ENCODE measurements around the gene TTC34. TPM values are rescaled to one million over a fixed set of nuclear protein-coding genes. Genes with fewer than 3 reads are reported as not detected.
A peak's percentile ranks its signal among the peaks of the same experiment; 100 is the strongest.

TTC34 gene
- total and polyA plus RNA-seq, 2 donors from 2014 or later, result 0.15 to 2.4 TPM

DNA sequence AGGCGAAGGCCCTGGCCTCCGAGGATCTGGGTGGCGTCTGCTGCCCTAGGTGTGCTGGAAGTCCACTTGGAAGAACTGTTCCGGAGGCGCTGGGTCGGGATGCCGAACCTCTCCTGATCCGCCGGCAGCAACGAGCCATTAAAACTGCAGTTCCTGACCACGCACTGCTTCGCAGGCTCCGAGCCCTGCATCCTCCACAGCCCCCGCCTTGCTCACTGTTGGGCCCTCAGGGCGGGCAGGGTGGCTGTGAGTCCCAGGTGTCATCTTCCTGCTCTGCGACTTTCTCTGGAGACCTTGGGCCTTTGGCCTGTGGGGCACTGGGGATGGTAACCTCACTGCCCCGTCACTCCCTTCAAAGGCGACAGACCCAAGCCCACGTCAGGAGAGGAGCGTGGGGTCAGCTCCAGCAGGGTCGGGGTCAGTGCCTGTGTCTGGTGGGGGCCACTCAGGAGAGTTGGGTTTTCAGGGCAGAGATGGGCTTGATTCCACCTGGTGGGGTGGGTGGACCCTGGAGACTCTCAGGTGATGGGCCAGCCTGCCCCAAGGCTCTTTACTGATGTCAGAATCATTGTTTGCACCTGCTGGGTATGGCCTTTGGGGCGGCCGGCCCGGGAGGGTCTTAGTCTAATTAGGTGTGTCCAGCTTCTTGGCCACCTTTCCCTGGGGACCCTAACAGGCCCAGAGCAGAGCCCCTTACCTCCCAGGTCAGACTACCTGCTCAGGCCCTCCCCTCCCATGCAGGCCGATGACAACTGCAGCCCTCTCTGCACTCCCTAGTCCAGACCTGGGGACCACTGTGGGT lies 211.9 kb downstream of the TTC34 start:
- Histone ChIP-seq H3K4me3 (ENCODE audit: low read length in 3 of 3) (no peak overlapping the region), H3K4me1 (ENCODE audit: control insufficient read depth in 2 of 3, insufficient read depth in 2 of 3, low read depth in 1 of 3, low read length in 3 of 3) (peaks cover 0 to 12% (median 6%) of the 10 kb centered on the region in 3 donors), H3K9ac (ENCODE audit: low read length in 3 of 3) (no peak overlapping the region), H3K27ac (ENCODE audit: low read depth in 2 of 2, low read length in 2 of 2) (no peak overlapping the region), H3K9me3 (ENCODE audit: control insufficient read depth in 2 of 3, insufficient read depth in 1 of 3, low read length in 3 of 3) (no peaks in the 10 kb centered on the region), H3K27me3 (ENCODE audit: control insufficient read depth, insufficient read depth, low read length) (no peaks in the 10 kb centered on the region), H3K36me3 (ENCODE audit: control insufficient read depth in 2 of 3, insufficient read depth in 3 of 3, low read length in 3 of 3) (no peaks in the 10 kb centered on the region)
- FAIRE-seq (no peak), DNase-seq (peak in 2 of 5 donors; percentile 44 to 69)
- TF ChIP-seq, protein P1, sequence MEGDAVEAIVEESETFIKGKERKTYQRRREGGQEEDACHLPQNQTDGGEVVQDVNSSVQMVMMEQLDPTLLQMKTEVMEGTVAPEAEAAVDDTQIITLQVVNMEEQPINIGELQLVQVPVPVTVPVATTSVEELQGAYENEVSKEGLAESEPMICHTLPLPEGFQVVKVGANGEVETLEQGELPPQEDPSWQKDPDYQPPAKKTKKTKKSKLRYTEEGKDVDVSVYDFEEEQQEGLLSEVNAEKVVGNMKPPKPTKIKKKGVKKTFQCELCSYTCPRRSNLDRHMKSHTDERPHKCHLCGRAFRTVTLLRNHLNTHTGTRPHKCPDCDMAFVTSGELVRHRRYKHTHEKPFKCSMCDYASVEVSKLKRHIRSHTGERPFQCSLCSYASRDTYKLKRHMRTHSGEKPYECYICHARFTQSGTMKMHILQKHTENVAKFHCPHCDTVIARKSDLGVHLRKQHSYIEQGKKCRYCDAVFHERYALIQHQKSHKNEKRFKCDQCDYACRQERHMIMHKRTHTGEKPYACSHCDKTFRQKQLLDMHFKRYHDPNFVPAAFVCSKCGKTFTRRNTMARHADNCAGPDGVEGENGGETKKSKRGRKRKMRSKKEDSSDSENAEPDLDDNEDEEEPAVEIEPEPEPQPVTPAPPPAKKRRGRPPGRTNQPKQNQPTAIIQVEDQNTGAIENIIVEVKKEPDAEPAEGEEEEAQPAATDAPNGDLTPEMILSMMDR (IDR thresholded peaks at IDR 0.05; ENCODE audit: borderline replicate concordance, extremely low read depth, insufficient read depth), result no peak
- intact Hi-C loops (cut with DNase I), result no loop called here

GRCh38 chr1:2588661-2589430 lies 212.6 kb downstream of the TTC34 start:
- no peak overlapping the region for H3K4me3 ChIP-seq (ENCODE audit: low read length in 3 of 3)
- no peak for FAIRE-seq
- DNase-seq, result peak in 2 of 5 donors; percentile 58 to 80
- H3K27ac ChIP-seq (ENCODE audit: low read depth in 2 of 2, low read length in 2 of 2), result no peak overlapping the region
- no peaks in the 10 kb centered on the region for H3K9me3 ChIP-seq (ENCODE audit: control insufficient read depth in 2 of 3, insufficient read depth in 1 of 3, low read length in 3 of 3)
- H3K36me3 ChIP-seq (ENCODE audit: control insufficient read depth in 2 of 3, insufficient read depth in 3 of 3, low read length in 3 of 3), result no peaks in the 10 kb centered on the region
- TF ChIP-seq, protein P1 (IDR thresholded peaks at IDR 0.05; ENCODE audit: borderline replicate concordance, extremely low read depth, insufficient read depth), result no peak
- intact Hi-C loops (cut with DNase I), result no loop called here
- H3K9ac ChIP-seq (ENCODE audit: low read length in 3 of 3), result no peak overlapping the region
- H3K4me1 ChIP-seq (ENCODE audit: control insufficient read depth in 2 of 3, insufficient read depth in 2 of 3, low read depth in 1 of 3, low read length in 3 of 3), result peaks cover 3 to 15% (median 6%) of the 10 kb centered on the region in 3 donors
- H3K27me3 ChIP-seq (ENCODE audit: control insufficient read depth, insufficient read depth, low read length), result no peaks in the 10 kb centered on the region

DNA sequence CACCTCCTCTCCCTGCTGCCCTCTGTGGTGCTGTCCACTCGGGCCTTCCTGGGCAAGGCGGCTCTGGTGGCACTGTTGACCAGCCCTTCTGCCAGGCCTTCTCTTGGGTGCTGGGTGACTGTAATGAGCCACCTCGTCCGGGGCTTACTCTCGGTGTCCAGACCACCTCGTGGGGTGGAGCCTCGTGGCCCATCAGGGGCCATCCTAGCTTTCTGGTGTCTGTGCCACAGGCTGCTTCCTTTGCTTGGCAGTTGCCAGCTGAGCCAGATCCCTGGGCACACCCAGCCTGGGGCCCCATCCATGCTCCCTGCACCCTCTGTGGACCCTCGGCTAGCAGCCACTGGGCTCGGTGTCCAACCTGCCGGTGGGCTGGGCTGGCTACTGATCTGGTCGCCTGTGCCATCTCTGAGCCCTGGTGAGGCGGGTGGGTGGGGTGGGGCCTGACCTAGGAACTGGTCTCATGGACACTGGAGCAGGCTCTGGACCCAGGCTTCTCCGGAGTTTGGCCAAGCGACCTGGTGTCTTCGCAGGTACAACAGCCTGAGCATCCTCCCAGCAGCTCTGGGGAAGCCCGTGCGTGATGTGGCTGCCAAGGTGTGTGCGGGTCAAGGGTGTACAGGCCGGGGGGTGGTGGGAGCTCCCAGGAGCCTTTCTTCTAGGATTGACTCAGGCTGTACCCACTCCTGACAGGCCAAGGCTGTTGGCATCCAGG lies 213.5 kb downstream of the TTC34 start:
- TF ChIP-seq, protein P1 (IDR thresholded peaks at IDR 0.05; ENCODE audit: borderline replicate concordance, extremely low read depth, insufficient read depth), result no peak
- Histone ChIP-seq H3K36me3 (ENCODE audit: control insufficient read depth in 2 of 3, insufficient read depth in 3 of 3, low read length in 3 of 3) (no peaks in the 10 kb centered on the region), H3K27me3 (ENCODE audit: control insufficient read depth, insufficient read depth, low read length) (no peaks in the 10 kb centered on the region), H3K9me3 (ENCODE audit: control insufficient read depth in 2 of 3, insufficient read depth in 1 of 3, low read length in 3 of 3) (no peaks in the 10 kb centered on the region), H3K27ac (ENCODE audit: low read depth in 2 of 2, low read length in 2 of 2) (no peak overlapping the region), H3K4me1 (ENCODE audit: control insufficient read depth in 2 of 3, insufficient read depth in 2 of 3, low read depth in 1 of 3, low read length in 3 of 3) (peaks cover 3 to 18% (median 12%) of the 10 kb centered on the region in 3 donors), H3K4me3 (ENCODE audit: low read length in 3 of 3) (peak overlapping the region in 1 of 3 donors; percentile 67), H3K9ac (ENCODE audit: low read length in 3 of 3) (peak overlapping the region in 1 of 3 donors; percentile 67)
- no peak for FAIRE-seq
- intact Hi-C loops (cut with DNase I), result no loop called here
- peak in 2 of 5 donors; percentile 69 to 79 for DNase-seq
